8988T (cell line): ENCODE results near the gene GPX2.

Source experiments
- DNase-seq: peaks from one replicate; pipeline ENCODE4 v3.0.0; 2011

The GPX2 gene

GRCh38 chr14:64942531-64943111, at the start of gene GPX2:
Gene GPX2 (minus strand): TSS chr14:64942745. CDS start chr14:64942726, 19 bp downstream.
- DNase-seq, result no peak

GRCh38 chr14:64990939-64991338, 48.4 kb upstream of the GPX2 start:
- no peak for DNase-seq

DNA sequence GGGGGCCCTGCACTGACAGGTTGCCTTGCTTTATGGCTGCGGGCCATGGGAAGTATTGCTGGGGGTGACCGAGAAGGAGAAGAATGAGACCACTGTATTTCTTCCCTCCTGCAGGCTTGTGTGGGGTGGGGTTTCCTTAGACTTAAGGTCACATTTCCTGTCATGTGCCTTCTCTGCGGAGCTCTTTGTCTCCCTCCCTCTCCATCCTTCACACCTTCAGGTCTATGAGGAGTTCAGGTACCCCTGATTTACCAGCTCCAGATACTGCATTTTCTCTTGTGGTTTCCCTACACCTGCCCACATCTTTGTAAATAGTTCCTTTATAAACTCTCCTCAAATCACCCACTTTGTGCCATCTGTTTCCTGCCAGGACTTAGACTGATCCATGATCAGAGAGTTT, 47.8 kb upstream of the GPX2 start:
- no peak for DNase-seq

DNA sequence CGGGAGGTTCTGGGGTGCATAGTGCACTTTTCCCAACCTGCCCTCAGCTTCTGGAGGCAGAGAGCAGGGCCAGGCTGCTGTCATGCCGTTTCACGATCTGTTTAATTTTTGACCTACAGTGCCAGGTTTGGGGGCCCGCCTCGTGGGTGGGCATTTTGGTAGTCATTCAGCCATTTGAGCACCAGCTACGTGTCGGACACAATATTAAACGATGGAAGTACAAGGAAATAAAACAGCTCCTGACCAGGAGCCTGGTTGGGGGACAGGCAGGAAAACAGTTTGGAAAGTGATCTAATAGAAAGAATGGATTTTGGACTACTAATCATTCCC, 44.9 kb upstream of the GPX2 start:
- no peak for DNase-seq

DNA sequence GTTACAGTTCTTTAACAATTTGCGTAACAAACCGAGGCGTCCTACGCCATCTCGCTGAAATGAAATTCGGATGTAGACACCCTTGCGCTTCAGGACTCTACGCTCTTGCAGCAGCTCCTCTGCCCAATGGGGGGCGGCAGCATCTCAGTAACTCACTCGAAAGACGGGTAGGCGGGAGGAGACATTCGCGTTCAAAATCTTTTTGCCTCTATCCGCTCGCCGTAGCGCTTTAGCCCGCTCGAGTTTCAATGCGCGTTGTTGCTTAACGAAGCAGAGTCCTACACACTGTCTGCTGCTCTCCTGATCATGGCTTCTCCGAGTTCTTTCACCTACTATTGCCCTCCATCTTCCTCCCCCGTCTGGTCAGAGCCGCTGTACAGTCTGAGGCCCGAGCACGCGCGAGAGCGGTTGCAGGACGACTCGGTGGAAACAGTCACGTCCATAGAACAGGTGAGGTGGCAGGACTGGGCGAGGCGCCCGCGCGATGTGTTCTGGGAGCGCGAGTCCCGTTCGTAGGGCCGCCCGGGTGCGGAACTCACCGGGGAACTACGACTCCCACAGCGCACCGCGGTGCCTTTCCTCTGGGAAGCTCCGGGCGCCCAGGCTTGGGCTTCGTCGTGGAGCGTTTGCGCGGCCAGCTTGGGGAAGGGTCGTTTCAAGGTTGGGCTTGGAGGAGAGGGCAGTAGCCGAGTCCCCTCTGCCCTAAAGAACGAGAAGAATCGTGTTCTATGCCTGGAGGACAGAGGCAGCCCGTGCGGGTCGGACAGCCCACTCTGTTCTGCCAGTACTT, 44.3 kb upstream of the GPX2 start, which contains the start of gene FNTB:
FNTB (plus strand) TSS at position 248 of the 790 bp plus-strand sequence; CDS start at position 307, 59 bp downstream.
- DNase-seq, result peak; percentile 83

GRCh38 chr14:64983439-64984310, 41.1 kb upstream of the GPX2 start:
- DNase-seq, result no peak

DNA sequence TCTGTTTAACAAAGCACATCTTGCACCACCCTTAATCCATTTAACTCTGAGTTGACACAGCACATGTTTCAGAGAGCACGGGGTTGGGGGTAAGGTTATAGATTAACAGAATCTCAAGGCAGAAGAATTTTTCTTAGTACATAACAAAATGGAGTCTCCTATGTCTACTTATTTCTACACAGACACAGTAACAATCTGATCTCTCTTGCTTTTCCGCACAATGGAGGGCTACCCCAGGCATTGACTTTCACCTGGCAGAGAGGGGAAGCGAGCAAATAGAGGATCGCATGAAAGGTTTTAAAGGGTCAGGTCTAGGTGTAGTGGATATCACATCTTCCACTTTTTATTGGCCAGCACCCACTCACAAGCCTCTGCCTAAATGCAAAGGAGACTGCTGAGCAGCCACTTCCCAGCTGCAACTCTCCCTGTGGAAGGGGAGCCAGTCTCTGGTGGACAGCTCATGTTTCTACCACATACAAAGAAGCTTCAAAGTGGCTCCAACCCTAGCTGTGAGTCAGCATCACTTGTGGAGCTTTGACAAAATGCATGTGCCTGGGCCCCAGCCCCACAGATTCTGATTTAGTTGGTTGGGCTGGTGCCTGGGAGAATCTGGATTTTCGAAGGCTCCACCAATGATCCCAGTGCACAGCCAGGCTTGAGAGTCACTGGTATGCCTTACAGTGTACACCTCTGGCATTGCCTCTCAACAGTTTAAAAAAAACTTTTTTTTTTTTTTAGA, 37.0 kb upstream of the GPX2 start:
- DNase-seq, result no peak

DNA sequence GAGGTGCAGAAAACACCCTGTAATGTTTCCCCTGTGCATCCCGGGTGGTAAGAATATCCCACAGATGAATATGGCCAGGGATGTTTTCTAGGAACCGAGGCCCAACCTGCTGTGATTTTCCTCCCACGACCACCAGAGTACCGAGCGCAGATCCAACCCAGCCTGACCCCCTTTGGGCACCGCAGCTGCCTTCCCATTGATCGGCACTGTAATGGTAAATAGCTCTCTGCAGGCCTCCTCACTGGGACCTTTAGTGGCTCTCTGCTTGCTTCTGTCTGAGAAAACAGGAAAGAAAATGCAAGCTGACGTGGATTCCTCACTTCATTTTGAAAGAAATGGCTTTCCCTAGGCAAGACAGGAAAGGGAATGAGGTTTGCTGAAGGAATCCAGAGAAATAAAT, 32.0 kb upstream of the GPX2 start:
- DNase-seq, result no peak

GRCh38 chr14:64973826-64974225, 31.3 kb upstream of the GPX2 start:
- no peak for DNase-seq

DNA sequence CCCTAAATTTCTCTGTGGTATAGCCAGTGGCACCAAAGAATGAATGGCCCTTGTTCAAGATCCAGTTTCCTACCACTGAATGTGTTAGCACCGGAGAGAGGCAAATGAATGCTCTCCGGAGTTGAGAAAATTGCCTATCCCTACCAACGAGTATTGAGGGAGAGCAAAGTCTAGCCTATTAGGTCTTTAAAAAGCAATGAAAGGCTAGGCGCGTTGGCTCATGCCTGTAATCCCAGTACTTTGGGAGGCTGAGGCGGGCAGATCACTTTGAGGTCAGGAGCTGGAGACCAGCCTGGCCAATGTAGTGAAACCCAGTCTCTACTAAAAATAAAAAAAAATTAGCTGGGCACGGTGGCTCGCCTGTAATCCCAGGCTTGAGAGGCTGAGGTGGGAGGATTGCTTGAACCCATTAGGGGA, 30.5 kb upstream of the GPX2 start:
- no peak for DNase-seq

DNA sequence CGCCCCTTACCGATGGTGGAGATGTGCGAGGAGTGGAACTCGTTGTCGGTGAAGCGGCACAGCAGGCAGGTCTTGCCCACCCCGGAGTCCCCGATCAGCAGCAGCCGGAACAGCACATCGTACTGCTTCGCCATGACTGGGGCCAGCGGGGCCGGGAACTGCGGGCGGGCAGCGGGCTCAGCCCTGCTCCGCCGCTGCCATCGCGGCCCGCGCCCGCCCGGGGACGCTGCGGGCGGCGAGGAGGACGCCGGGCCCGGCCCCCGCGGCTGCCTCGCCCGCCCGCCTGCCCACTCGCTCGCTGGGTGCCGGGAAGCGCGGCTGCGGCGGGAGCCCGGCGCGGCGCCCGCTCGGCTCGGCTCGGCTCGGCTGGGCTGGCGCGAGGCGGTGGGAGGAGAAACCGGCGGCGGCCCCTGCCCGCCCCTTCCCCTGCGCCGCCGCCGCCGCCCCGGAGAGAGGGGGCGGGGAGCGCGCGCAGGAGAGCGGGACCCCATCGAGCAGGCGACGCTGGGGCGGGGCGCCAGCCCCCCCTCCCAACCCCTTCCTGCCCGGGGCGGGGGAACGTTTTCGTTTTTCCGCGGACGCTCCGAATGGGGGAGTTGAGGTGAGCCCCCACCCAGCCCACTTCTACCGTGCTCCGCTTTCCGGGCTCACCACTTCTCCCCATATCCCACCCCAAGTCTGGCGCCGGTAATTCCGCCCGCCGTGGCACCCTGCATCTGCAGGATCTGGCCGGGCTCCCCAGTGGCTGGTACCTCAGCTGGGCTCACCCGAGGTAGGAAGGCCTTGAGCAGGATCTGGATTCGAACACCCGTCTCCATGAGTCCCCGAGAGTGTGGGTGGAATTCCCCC, 29.6 kb upstream of the GPX2 start, which contains the start of gene RAB15:
RAB15 (minus strand) TSS at position 394 of the 849 bp plus-strand sequence; CDS start at position 134, 260 bp downstream.
- peak; percentile 62 for DNase-seq

DNA sequence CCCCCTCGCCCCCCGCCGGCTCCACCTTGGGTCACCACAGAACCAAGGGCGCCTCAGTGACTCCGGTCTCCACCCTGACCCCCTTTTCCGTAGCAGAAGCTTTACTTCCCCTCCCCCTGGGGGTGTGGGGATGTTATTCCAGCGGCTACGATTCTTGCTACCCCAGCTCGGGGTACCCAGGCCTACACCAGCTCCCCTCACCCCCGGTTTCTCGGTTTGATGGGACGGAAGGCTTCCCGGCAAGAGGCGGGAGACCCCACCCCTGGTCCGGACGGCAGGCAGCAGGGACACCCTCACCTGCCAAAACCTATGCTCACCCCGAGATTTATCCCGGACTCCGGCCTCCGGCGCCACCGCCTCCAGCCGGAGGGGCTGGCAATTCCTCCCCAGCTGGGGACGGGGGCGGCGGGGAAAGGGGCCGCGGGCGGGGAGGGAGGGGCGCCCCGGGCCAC, 29.0 kb upstream of the GPX2 start:
- DNase-seq, result peak; percentile 33

DNA sequence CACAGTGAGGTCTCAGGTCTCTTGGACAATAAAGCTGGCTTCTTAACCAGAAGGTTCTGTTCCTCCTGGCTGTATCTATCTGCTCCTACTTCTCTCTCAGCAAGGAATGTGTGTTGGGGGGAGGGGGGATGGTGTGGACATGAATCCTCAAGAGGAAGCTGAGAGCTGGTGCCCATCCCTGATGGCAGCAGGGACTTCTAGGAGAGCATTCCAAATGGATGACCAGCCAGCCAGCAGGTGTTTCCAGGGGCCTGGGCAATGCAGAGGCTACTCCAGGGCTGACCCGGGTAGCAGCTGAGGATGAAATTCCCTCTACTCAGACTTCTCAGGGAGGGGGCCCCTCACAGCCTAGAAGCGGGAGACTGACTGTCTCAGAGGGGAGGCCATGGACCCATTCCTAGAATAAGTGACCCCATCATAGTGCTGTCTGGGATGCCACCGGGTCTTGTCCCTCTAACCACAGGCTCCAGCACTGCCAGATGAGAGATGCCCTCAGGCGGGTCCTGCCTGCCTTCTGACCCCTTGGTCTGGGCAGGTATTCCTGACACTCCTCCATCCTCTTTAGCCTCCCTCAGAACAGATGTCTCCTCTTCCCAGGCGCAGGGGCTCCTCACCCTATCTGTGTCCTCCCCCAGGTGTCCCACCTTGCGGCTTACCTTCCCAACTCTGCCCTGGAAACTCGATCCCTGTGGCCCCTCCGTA, 28.4 kb upstream of the GPX2 start:
- peak; percentile 70 for DNase-seq

DNA sequence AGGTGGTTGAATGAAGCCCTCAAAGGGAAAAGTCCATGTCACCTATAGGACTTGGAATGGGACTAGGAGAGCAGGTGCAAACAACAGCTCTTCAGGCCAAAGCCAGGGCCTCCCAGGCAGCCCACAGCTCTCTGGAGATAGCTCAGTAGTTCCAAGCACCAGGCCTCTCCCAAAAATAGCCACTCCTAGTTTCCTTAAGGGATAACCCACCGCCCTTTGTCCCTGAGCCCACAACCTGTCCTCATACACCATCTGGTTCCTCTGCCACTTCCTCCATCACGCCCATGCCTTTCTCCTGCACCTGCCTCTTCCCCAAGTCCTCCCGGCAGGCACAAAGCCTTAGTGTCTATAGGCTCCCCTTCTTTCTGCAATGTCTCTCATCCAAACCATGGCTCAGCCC, 27.5 kb upstream of the GPX2 start:
- no peak for DNase-seq

GRCh38 chr14:64968651-64969050, 26.1 kb upstream of the GPX2 start:
- no peak for DNase-seq

- no peak for DNase-seq
Measured at GRCh38 chr14:64968167-64968566, 25.6 kb upstream of the GPX2 start.

GRCh38 chr14:64966976-64967375, 24.4 kb upstream of the GPX2 start:
- DNase-seq, result no peak

- no peak for DNase-seq
Measured at GRCh38 chr14:64965356-64966000, 22.9 kb upstream of the GPX2 start.

DNA sequence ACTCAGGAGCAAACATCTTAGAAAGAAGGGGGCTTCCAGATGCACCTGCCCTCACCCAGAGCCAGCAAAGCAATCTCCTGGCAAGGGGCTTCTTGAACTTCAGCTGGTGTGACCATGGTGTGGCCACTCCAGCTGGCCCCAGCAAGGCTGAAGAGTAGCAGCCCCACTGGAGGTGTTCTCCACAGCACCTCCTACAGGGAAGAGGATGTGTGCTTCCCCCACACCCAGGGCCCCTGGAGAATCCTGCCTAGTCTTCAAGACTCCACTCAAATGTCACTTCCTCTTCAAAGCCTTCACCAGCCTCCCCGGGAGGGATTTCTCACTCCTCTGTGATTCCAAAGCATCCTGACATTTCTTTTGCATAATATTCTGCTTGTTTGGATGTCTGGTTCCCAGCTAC, 21.1 kb upstream of the GPX2 start:
- DNase-seq, result no peak

DNA sequence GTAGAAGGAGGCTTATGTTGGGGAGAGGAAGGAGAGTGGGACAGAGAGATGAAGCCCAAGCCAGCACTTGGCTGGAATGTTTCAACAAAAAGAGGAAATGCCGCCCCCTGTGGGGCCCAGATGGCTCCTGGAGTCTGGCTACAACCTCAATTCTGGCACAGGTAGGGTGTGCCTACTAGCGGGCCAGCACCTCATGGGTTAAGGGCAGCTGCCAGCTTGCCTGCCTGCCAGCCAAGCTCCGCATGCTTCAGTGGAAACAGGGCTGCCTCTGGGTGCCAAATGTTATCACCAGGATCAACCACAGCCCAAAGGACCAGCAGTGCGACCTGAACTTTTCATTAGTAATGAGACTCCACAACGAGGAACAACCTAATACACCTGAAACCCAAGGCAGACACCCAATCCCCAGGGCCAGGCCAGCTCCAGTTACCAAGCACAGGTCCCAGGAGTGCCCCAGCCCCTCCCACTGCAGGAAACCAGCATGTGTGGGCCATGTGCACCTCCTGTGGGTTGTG, 18.3 kb upstream of the GPX2 start:
- no peak for DNase-seq
